PC-3 (cell line): Measurements from ENCODE around the gene MED15.
A peak's percentile ranks its signal among the peaks of the same experiment; 100 is the strongest.

ENCODE experiments used
- EZH2 ChIP-seq: fragments of 300-600 bp; sonication (generic); IDR thresholded peaks from one replicate; pipeline ENCODE4 v1.6.1; 2017; ENCODE audit warnings: antibody characterized with exemption, mild to moderate bottlenecking, low read length; ENCODE audit not compliant: unreplicated experiment
- EZH2phosphoT487 ChIP-seq: fragments of 300-600 bp; sonication (generic); IDR thresholded peaks from 2 replicates; pipeline ENCODE4 v1.6.1; 2018; ENCODE audit warnings: mild to moderate bottlenecking, antibody characterized with exemption, low read length, borderline replicate concordance
- TF ChIP-seq, protein P1 (sequence below): fragments of 300-600 bp; sonication (generic); conservative IDR thresholded peaks from 2 replicates; pipeline ENCODE4 v1.5.1; 2017; ENCODE audit warnings: antibody characterized with exemption, low read depth, mild to moderate bottlenecking, low read length

GRCh38 chr22:20583471-20583922 lies 76.1 kb downstream of the MED15 start:
- no peak for TF ChIP-seq EZH2phosphoT487
- TF ChIP-seq, protein P1, sequence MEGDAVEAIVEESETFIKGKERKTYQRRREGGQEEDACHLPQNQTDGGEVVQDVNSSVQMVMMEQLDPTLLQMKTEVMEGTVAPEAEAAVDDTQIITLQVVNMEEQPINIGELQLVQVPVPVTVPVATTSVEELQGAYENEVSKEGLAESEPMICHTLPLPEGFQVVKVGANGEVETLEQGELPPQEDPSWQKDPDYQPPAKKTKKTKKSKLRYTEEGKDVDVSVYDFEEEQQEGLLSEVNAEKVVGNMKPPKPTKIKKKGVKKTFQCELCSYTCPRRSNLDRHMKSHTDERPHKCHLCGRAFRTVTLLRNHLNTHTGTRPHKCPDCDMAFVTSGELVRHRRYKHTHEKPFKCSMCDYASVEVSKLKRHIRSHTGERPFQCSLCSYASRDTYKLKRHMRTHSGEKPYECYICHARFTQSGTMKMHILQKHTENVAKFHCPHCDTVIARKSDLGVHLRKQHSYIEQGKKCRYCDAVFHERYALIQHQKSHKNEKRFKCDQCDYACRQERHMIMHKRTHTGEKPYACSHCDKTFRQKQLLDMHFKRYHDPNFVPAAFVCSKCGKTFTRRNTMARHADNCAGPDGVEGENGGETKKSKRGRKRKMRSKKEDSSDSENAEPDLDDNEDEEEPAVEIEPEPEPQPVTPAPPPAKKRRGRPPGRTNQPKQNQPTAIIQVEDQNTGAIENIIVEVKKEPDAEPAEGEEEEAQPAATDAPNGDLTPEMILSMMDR: peak; percentile 48
- no peak for TF ChIP-seq EZH2
